Loucy (cell line): Measurements from ENCODE around the gene ALDH18A1.

Source experiments
- H2AFZ ChIP-seq: fragments of 200-600 bp; sonication (generic); 2 replicates; pipeline ENCODE4 v1.6.0; 2016; ENCODE audit warnings: antibody characterized with exemption, mild to moderate bottlenecking, low read length, moderate library complexity
- H3F3A ChIP-seq: fragments of 200-600 bp; 2 replicates; pipeline ENCODE4 v1.6.0; 2016; ENCODE audit warnings: antibody characterized with exemption, low read depth, mild to moderate bottlenecking
- H3K27me3 ChIP-seq: fragments of 200-600 bp; sonication (generic); 2 replicates; pipeline ENCODE4 v1.6.1; 2014; ENCODE audit warnings: low read length, mild to moderate bottlenecking; ENCODE audit not compliant: insufficient read depth, poor library complexity, severe bottlenecking
- H3K36me3 ChIP-seq: fragments of 200-600 bp; sonication (generic); 2 replicates; pipeline ENCODE4 v1.6.1; 2016; ENCODE audit warnings: low read length; ENCODE audit not compliant: insufficient read depth
- H3K4me1 ChIP-seq: fragments of 200-600 bp; sonication (generic); 2 replicates; pipeline ENCODE4 v1.5.1; 2014; ENCODE audit warnings: low read length, mild to moderate bottlenecking; ENCODE audit not compliant: insufficient read depth, poor library complexity, severe bottlenecking
- H3K4me2 ChIP-seq: fragments of 200-600 bp; sonication (generic); 2 replicates; pipeline ENCODE4 v1.6.0; 2014; ENCODE audit warnings: antibody characterized with exemption, low read length, low read depth, mild to moderate bottlenecking; ENCODE audit not compliant: poor library complexity, severe bottlenecking
- H3K4me3 ChIP-seq: fragments of 200-600 bp; sonication (generic); 2 replicates; pipeline ENCODE4 v1.5.1; 2014; ENCODE audit warnings: low read length, mild to moderate bottlenecking, mixed read lengths; ENCODE audit not compliant: poor library complexity, severe bottlenecking
- H3K79me2 ChIP-seq: fragments of 200-600 bp; sonication (generic); 2 replicates; pipeline ENCODE4 v1.6.1; 2014; ENCODE audit warnings: low read length; ENCODE audit not compliant: insufficient read depth
- H3K9ac ChIP-seq: fragments of 200-600 bp; sonication (generic); 2 replicates; pipeline ENCODE4 v1.6.0; 2014; ENCODE audit warnings: mild to moderate bottlenecking, low read depth, low read length, moderate library complexity; ENCODE audit not compliant: poor library complexity, severe bottlenecking
- H3K9me2 ChIP-seq: fragments of 200-600 bp; sonication (generic); replicated peaks from 2 replicates; pipeline ENCODE4 v1.6.1; 2016; ENCODE audit warnings: low read depth, low read length, mixed read lengths
- H3K9me3 ChIP-seq: fragments of 200-600 bp; sonication (generic); 2 replicates; pipeline ENCODE4 v1.6.1; 2014; ENCODE audit warnings: mild to moderate bottlenecking, antibody characterized with exemption, low read length, low read depth; ENCODE audit not compliant: insufficient read depth
- H4K20me1 ChIP-seq: fragments of 200-600 bp; sonication (generic); 2 replicates; pipeline ENCODE4 v1.6.0; 2014; ENCODE audit warnings: antibody characterized with exemption, low read length, mild to moderate bottlenecking; ENCODE audit not compliant: insufficient read depth, poor library complexity, severe bottlenecking
- EZH2phosphoT487 ChIP-seq: fragments of 200-600 bp; IDR thresholded peaks from 2 replicates; pipeline ENCODE4 v1.6.1; 2018; ENCODE audit warnings: antibody characterized with exemption, mild to moderate bottlenecking, moderate library complexity, borderline replicate concordance
- TF ChIP-seq, protein P1 (sequence below): fragments of 200-600 bp; sonication (generic); conservative IDR thresholded peaks from 2 replicates; pipeline ENCODE4 v1.5.1; 2014; ENCODE audit warnings: mild to moderate bottlenecking, antibody characterized with exemption, low read length

Gene ALDH18A1

DNA sequence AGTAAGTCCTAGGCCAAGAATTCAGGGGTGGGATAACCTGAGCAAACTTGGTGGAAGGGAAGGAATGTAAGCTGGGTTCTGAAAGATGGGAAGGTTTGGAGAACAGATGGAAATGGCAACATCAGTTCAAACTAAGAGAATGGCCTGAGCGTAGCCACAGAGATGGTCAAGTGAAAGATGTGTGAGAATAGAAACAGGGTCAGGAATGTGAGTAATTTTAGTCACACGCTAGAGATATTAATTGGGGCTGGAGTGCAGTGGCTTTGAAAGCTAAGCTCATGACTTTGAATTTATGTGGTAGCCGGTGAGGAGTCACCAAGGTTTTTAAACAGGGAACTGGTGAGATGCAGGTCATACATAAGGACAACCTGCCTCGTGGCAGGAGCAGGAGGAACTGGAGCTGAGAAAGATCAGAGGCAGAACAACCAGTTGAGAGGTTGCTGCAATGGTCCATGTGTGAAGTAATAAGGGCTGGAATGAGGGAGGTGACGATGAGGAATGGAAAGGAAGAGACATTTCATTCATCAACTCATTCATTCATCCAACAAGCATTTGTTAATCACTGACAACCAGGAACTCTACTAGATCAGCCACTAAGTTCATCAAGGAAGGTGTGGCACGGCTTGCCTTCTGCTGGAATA is 82.4 kb downstream of the ALDH18A1 start:
- Histone ChIP-seq H4K20me1 (no peaks in the 10 kb centered on the region), H3K27me3 (no peaks in the 10 kb centered on the region), H3K9me2 (no peaks in the 10 kb centered on the region), H3K4me2 (no peak overlapping the region), H3F3A (no peaks in the 10 kb centered on the region), H3K4me3 (no peak overlapping the region), H3K36me3 (no peaks in the 10 kb centered on the region), H3K9me3 (no peaks in the 10 kb centered on the region), H3K4me1 (no peaks in the 10 kb centered on the region), H2AFZ (no peak overlapping the region), H3K79me2 (no peaks in the 10 kb centered on the region), H3K9ac (no peak overlapping the region)
- TF ChIP-seq, protein P1, sequence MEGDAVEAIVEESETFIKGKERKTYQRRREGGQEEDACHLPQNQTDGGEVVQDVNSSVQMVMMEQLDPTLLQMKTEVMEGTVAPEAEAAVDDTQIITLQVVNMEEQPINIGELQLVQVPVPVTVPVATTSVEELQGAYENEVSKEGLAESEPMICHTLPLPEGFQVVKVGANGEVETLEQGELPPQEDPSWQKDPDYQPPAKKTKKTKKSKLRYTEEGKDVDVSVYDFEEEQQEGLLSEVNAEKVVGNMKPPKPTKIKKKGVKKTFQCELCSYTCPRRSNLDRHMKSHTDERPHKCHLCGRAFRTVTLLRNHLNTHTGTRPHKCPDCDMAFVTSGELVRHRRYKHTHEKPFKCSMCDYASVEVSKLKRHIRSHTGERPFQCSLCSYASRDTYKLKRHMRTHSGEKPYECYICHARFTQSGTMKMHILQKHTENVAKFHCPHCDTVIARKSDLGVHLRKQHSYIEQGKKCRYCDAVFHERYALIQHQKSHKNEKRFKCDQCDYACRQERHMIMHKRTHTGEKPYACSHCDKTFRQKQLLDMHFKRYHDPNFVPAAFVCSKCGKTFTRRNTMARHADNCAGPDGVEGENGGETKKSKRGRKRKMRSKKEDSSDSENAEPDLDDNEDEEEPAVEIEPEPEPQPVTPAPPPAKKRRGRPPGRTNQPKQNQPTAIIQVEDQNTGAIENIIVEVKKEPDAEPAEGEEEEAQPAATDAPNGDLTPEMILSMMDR: no peak
- TF ChIP-seq EZH2phosphoT487: no peak

- Histone ChIP-seq H3K4me1 (no peaks in the 10 kb centered on the region), H3F3A (no peaks in the 10 kb centered on the region), H3K36me3 (no peaks in the 10 kb centered on the region), H3K9me2 (no peaks in the 10 kb centered on the region), H3K9me3 (no peaks in the 10 kb centered on the region), H4K20me1 (no peaks in the 10 kb centered on the region), H3K79me2 (no peaks in the 10 kb centered on the region), H3K27me3 (no peaks in the 10 kb centered on the region), H3K4me2 (no peak overlapping the region), H2AFZ (no peak overlapping the region), H3K4me3 (no peak overlapping the region), H3K9ac (no peak overlapping the region)
- TF ChIP-seq, protein P1: no peak
These were observed 83.0 kb downstream of the ALDH18A1 start for GRCh38 chr10:95573527-95573926.

DNA sequence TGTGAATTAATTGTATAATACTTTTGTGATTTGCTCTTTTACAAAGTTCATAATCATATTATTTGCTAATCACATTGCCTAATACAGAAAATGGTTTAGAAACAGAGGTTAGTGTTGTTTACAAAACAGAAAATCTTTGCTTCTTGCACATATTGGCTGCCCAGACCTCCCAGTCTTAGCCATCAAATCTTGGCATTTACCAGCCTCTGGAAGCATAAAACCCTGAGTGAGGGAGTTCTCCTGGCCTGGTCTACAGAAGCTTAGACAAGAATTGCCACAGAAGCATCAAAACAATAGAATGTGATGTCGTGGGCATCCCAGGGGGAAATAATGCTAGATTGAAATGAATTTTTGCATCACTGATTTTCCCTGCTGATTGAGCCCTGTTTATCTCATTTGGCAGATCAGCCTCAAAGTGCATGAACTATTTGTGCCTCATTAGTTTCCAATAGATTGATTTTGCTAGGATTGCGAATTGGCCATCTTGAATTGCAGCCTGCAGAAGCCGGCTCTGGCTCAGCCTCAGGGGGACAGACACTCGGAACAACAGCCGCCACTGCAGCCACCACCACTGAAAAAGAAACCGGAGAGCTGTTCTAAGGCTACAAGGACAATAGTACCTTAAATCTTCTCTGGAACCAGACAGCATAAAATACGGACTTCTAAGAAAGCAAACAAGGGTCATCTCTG is 84.2 kb downstream of the ALDH18A1 start:
- Histone ChIP-seq H3F3A (no peaks in the 10 kb centered on the region), H3K4me1 (no peaks in the 10 kb centered on the region), H3K4me2 (no peak overlapping the region), H3K27me3 (no peaks in the 10 kb centered on the region), H3K36me3 (no peaks in the 10 kb centered on the region), H3K9me3 (no peaks in the 10 kb centered on the region), H2AFZ (no peak overlapping the region), H3K9ac (no peak overlapping the region), H3K79me2 (no peaks in the 10 kb centered on the region), H4K20me1 (no peaks in the 10 kb centered on the region), H3K9me2 (no peaks in the 10 kb centered on the region), H3K4me3 (no peak overlapping the region)
- TF ChIP-seq, protein P1: no peak
- TF ChIP-seq EZH2phosphoT487: no peak
